ENCODE results near the gene MRGPRX3.
"Not testable (repeated sequence)": the region's sequence is repeated elsewhere in the genome, so short reads cannot be mapped to it uniquely, and the experiment has no call there.

MRGPRX3 gene

DNA sequence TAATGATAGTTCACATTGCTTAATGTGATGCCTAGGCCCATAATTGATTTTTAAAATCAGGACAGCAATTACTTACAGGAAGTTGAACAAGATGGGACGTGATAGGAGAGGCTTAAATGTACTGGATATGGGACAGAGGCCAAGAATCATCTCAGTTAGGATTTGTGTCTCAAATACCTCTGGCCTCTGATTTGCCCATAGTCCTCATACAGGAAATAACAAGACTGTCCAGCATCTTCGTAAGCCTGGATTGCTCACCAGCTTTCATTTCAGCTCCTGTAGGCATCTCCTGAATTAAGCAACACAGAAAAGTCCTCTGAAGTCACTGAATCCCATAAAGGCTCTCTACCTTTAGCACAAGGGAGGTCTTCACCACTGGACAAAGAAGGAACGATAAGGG lies at the start of gene MRGPRX3:
MRGPRX3 (plus strand) TSS at position 231 of the 400 bp plus-strand sequence. CDS start 4,632 bp downstream, outside the sequence.
- no peak for ATAC-seq

DNA sequence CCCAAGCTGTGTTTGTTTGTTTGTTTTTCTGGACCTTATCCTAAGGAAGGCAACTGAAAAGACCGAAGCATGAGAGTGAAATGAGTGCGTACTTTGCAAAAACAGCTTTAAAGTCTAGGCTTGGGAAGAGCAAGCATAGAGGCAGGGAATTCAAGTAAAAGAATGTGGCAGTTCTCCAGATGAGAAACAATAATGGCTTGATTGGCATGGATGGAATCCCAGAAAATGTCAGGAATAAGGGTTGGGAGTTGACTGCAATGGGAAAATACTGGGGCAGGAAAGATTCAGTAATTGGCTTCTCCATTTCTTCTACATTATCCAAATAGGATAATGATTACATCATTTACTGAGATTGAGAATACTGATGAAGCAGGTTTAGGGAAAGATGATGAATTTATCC lies 44.0 kb upstream of the MRGPRX3 start:
- ATAC-seq, result no peak

DNA sequence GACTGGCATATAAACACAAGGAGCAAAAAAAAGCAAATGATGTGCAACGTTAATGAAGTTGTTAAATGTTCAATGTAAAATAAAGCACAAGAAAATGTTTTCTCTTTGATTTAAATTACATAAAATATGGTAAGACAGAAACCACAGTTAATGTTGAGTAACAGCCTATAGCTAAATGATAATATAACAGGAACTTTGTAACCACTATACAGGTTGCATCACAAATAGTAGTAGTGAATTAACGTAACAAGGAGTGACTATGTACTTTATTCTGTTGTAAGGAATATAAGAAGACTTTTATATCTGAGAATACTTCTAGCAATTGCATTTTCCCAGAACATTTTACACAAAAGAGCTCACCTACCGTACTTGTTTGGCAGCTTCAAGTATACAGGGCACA lies 43.4 kb upstream of the MRGPRX3 start:
- no peak for ATAC-seq

DNA sequence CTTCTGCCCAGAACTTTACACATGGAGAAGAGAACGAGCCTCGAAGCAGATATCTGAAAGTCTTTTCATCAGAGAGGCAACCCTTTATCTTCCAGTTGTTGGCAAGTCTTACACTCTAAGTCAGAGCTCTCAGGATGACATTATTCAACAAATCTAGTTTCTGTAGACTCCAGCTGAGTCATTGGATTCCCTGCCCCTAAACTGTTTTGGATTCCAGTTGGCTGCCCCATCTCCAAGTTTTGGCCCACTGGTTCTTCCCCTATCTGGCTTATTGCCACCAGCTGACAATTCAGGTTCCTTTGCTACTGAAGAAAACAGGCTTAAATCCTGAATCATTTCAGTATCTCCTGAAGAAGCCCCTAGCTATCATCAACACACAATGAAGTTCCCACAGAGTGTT lies 40.6 kb upstream of the MRGPRX3 start:
- no peak for ATAC-seq

DNA sequence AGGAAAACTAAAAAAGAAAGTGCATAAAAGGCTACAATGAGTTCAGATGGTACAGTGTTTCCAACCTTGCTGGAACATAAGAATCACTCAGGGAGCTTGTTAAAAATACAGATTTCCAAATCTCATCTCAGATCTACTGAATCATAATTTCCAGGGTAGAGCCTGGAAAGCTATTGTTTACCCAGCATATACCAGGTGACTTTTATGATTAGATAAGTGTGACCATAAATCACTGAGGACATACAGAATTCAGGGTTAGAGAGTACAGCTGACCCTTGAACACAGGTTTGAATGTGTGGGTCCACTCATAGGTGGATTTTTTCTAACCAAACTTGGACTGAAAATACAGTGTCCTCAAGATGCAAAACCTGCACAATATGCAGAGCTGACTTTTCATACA lies 38.4 kb upstream of the MRGPRX3 start:
- no peak for ATAC-seq

DNA sequence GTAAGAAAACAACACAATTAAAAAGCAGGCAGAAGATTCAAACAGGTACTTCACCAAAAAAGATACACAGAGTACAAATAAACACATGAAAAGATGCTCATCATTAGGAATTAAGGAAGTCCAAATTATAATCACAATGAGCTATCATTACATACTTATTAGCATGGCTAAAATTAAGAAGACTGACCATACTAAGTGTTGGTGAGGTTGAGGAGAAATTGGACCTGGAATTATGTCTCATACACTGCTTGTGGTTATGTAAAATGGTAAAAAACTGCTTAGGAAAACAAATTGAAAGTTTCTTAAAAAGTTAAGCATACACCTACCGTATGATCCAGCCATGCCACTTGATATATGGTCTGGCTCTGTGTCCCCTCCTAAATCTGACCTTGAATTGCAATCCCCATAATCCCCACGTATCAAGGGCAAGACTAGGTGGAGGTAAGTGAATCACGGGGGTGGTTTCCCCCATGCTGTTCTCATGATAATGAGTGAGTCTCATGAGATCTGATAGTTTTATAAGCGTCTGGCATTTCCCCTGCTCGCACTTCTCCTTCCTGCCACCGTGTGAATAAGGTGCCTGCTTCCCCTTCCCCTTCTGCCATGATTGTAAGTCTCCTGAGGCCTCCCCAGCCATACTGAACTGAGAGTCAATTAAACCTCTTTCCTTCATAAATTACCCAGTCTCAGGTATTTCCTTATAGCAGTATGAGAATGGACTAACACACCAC lies 31.3 kb upstream of the MRGPRX3 start:
- ATAC-seq, result no peak

DNA sequence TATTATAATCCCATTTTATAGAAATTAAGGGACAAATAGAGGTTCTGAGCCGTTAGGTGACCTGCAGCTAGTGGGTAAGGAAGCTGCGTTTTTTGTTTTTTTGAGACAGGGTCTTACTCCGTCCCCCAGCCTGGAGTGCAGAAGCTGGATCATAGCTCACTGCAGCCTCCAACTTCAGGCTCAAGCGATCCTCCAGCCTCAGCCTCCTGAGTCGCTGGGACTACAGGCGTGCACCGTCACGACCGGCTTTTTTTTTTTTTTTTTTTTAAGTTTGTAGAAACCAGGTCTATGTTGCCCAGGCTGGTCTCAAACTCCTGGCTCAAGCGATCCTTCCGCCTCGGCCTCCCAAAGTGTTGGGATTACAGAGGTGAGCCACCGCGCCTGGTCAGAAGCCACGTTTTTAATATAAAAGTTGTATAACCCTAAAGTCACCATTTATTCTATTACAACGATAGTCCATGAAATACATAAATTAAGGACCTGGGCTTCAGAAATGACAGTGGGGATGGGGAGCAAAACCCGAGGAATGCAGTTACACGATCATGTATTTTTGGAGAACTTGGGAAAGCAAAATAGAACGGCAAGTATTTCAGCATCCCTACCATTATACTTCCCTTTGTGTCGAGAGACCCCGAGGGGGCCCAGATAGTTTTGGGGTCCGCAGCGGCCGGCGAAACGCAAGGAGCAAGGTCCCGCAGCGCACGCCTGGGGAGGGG lies 27.1 kb upstream of the MRGPRX3 start:
- ATAC-seq, result no peak

DNA sequence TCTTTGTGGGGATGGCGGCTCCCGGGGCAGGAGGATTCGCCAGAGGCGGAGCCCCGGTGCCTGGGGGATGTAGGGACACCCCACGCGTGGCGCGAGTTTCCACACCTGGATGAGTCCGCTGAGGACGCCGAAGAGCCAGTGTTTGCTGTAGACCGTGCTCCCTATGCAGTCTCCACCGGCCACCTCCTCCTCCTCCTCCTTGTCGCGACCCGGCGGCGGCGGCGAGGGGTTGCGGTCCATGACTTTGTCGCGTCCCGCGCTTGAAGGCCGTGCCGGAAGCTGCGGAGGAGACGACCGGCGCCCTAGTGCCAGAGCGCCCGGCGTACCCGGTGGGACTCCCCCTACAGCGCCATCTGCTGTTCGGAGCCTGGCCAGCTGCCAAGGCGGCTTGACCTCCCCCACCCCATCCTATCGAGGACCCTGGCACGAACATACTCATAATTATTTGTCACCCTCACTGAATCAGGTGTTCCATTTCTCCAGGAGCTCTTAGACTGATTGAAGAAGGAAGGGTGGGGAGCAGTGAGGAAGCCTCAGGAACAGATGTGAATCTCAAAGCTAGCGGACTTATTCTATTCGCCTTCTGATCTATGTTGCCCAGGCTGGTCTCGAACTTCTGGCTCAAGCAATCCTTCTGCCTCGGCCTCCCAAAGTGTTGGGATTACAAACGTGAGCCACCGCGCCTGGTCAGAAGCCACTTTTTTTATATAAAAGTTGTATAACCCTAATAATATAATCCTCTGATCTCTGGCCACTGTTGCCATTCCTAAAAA lies 26.4 kb upstream of the MRGPRX3 start, which contains the start of gene SAAL1:
SAAL1 (minus strand) TSS at position 281 of the 773 bp plus-strand sequence; CDS start at position 240, 41 bp downstream.
- ATAC-seq, result peak; percentile 97 to 98

DNA sequence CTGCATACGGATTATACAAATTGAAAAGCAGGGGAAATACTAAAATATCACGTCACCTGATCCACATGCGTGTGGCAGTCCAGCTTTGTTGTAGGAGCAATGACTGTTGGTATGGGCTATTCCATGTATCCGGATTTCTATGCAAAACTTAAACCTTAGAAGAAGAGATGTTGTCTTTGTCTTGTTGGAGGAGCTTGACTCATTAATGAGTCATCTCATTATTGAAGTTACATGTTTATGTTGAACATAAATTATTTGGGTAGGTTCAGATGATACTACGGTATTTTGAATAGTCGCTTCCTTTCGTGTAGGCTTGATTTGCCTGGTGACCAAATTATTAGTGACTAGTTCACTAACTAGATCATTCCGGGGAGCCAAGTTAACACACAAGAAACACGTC lies 25.7 kb upstream of the MRGPRX3 start:
- ATAC-seq, result no peak

DNA sequence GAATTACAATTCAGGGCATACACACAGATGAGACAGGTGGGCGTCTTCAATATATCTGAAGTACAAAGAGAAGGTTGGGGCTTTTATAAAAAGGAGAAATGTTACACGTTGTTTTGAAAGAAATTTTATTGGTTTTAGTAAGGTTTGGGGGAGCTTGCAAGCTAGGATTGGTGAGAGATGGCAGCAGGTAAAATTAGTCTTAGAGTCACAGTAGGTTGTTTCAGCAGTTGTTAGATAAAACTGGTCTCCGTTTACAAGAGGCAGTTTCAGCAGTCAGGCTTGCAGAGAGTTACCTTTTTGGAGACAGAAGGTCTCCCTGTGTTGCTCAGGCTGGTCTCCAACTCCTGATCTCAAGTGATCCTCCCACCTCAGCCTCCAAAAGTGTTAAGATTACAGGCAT lies 24.1 kb upstream of the MRGPRX3 start:
- no peak for ATAC-seq

DNA sequence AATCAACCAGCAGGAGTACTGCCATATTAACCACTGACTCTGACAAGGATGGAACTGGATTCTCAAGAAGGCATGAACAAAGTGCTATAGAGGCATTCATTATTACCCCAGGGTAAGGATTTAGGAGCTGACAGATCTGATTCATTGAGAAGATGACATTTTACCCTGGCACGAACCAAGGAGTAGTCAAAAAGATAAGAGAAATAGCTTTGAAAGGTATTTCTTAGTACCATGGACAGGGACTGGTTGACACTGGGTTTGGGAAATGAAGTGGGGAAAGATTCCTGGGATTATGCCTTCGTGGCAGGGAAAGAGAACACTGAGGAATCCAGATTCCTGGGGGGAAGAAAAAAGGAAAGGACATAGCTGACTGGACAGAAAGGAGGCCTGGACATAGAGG lies 21.4 kb upstream of the MRGPRX3 start:
- ATAC-seq, result no peak

DNA sequence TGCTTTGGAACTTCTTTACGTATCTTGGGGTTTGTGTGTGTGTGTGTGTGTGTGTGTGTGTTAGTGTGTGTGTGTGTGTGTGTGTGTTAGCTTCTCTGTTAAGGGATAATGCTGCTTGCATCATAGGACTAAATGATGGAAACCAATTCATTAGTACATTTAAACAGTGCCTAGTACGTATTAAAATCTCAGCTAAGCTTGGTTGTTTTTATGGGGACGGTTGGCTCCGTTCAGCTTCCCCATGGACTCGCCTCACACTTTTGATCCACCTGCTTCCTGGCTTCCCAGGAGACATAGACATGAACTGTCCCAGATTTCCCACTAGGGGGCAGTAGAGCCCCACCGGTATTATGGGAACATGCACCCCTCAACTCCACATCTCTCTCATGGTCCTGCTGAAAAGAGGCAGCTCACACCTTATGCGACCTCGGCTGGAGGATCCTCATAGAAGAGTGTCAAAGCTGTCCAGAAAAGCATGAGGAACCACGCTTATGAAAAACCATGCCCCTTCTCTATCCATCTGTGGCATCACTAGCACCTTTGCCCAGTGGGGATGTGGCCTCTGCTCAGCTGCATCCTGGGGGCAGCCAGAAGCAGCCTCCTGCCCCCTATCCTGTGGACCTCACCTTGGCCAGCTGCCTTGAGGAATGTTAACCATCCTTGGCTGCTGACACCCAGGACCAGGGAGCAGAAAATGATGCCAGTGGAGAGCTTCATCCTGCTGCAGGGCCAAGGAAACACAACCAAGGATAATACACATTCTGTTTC lies 16.8 kb upstream of the MRGPRX3 start:
- peak; percentile 73 to 86 for ATAC-seq

DNA sequence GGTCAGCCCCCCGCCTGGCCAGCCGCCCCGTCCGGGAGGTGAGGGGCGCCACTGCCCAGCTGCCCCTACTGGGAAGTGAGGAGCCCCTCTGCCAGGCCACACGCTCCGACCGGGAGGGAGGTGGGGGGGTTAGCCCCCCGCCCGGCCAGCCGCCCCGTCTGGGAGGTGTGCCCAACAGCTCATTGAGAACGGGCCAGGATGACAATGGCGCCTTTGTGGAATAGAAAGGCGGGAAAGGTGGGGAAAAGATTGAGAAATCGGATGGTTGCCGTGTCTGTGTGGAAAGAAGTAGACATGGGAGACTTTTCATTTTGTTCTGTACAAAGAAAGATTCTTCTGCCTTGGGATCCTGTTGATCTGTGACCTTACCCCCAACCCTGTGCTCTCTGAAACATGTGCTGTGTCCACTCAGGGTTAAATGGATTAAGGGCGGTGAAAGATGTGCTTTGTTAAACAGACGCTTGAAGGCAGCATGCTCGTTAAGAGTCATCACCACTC lies 11.0 kb upstream of the MRGPRX3 start:
- not testable (repeated sequence) for ATAC-seq

DNA sequence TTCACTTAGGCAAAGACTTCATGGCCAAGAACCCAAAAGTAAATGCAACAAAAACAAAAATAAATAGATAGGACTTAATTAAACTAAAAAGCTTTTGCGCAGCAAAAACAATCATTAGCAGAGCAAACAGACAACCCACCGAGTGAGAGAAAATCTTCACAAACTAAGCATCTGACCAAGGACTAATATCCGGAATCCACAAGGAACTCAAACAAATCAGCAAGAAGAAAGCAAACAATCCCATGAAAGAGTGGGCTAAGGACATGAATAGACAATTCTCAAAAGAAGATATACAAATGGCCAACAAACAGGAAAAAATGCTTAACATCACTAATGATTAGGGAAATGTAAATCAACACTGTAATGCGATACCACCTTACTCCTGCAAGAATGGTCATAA lies 1.3 kb upstream of the MRGPRX3 start:
- ATAC-seq, result not testable (repeated sequence)

DNA sequence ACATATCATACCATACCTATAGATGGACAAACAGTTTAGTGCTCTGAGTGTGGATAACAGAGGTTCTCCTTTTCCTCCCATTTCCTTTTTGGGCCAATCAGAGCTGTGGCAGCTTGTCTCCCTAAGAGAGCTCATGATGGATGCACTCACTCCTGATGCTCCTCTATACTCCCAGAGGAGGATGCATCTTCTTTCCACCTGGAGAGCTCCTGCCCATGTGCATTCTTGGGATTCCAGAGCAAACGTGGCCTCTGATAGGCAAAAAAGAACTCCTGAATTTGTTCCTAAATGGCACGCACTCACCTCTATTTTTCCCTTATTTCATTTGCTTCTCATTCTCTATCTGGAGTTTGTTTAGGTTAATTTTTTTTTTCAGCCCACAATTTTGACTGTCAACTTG lies 2.9 kb downstream of the MRGPRX3 start:
- no peak for ATAC-seq

DNA sequence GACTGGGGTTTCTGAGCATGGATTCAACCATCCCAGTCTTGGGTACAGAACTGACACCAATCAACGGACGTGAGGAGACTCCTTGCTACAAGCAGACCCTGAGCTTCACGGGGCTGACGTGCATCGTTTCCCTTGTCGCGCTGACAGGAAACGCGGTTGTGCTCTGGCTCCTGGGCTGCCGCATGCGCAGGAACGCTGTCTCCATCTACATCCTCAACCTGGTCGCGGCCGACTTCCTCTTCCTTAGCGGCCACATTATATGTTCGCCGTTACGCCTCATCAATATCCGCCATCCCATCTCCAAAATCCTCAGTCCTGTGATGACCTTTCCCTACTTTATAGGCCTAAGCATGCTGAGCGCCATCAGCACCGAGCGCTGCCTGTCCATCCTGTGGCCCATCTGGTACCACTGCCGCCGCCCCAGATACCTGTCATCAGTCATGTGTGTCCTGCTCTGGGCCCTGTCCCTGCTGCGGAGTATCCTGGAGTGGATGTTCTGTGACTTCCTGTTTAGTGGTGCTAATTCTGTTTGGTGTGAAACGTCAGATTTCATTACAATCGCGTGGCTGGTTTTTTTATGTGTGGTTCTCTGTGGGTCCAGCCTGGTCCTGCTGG lies 4.9 kb downstream of the MRGPRX3 start:
- no peak for ATAC-seq

DNA sequence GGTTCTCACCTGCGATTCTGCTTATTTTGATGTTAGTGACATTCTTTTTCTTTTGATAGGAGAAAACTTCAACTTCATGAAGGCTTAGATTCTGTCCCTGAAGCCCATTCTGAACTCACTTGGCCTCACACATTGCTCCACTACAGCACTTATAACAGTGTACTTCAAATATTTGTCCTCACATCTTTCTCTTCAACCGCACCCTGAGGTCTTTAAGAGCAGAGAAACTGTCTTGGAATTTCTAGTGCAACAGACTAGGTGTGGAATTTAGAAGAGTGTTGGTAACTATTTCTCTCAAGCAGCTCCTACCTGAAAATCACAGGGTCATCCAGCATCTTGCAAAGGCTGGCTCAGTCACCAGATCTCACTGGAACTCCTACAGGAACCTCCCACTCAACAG lies 7.8 kb downstream of the MRGPRX3 start:
- ATAC-seq, result no peak

DNA sequence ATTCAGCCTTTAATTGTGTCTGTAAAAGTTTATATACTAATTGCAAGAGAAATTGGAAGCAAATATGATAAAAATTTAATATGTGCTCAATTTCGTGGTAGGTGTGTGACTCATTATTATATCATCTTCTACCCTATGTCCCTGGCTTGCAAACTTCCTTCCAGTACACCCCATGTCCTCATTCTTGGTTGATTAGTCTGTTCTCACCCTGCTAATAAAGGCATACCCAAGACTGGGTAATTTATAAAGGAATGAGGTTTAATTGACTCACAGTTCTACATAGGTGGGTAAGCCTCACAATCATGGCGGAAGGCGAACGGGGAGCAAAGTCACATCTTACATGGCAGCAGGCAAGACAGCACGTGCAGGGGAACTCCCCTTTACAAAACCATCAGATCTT lies 11.9 kb downstream of the MRGPRX3 start:
- ATAC-seq, result no peak

DNA sequence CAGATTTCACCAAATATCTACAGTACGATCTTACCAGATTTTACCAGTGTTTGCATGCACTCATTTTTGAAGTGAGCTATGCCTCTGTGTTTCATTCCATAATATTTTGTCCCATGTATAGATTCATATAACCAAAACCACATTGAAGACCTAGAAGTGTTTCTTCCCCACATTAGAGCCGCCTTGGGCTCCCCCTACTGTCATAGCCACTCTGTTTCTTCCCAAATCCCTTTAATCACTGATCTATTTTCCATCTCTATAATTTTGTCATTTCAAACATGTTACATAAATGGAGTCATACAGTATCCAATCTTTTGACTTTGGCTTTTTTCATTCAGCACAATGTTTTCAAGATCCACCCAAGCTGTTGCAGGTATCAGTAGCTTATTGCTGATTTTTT lies 12.7 kb downstream of the MRGPRX3 start:
- ATAC-seq, result no peak

DNA sequence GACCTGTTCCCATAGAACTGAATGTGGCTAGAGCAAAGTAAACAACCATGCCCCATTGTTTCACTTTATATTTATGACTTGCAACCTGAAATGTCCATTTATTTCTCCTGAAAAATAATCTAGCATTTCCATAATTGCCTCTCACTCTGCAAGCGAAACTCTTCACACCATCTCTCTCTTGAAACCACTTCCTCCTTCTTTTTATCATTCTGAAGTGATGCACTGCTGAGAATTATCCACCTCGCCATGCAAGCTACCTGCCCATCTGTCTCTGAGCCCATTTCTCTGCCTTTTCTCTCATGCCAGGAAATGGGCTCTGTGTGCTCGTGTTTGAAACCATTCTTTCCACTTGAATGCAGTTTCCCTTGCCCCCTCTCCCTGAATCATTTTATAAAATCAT lies 13.5 kb downstream of the MRGPRX3 start:
- ATAC-seq, result no peak

DNA sequence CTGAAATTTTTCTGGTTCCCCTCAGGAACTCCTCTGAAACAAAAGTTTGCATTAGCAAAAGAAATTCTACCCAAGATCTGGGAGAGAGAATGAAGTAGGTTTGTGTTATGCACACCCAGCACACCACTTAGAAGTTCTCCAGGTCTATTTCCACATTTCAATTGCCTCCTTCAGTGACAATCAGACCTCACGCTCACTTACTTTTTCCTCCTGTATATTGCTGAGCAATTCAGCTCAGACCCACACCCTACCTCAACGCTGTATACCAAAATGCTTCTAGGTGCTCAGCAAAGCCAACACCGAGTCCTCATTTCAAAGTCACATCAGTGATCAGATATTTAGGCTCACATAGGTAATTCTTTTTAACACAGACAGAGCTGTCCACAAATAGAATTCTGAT lies 19.2 kb downstream of the MRGPRX3 start:
- ATAC-seq, result no peak

DNA sequence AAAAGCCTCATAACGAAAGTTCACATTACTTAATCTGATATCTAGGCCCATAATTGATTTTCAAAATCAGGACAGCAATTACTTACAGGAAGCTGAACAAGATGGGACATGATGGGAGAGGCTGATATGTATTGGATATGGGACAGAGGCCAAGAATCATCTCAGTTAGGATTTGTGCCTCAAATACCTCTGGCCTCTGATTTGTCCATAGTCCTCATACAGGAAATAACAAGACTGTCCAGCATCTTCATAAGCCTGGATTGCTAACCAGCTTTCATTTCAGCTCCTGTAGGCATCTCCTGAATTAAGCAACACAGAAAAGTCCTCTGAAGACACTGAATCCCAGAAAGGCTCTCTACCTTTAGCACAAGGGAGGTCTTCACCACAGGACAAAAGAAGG lies 36.0 kb downstream of the MRGPRX3 start:
- ATAC-seq, result no peak
